Measurements from ENCODE around the gene SMOC2.
"Not testable (repeated sequence)": the region's sequence is repeated elsewhere in the genome, so short reads cannot be mapped to it uniquely, and the experiment has no call there.

The SMOC2 gene

GRCh38 chr6:168546151-168546550 lies 105.2 kb downstream of the SMOC2 start:
- no peak for DNase-seq

DNA sequence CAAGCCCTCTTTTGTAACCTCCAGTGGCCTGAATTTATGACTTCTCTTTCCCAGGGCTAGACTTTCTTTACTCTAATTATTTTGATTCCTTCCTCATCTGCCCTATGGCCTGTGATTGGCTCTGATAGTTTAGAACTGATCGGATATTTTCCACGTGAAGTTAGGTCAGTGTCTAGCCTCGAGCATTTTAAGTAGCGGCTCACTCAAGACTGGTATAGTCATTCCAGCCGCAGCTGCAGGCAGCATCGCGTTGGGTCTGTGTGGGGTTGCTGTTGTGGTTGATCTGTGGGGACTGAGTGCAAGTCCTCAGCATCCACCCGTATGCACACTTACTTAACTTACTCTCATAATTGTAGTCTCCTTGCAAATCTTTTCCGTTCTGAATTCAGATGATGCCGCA lies 105.7 kb downstream of the SMOC2 start:
- no peak for DNase-seq

DNA sequence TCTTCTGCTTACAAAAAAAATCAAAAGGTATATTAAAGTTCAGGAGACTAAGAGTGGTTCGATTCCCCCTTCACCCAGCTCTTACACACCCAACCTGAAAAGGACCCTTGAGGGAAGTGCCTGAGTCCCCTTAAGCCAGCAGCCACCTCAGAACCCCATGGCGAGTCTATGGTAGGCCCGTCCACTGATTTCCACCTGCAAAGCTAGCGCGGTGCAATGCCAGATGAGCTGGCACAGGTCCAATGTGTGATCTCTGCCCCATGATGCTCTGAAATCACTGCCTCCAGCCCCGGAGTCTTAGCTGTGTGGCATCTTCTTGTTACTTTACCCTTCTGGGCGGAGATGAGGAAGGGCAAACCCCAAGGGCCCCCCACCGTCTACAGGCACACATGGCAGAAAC lies 109.3 kb downstream of the SMOC2 start:
- DNase-seq: no peak

DNA sequence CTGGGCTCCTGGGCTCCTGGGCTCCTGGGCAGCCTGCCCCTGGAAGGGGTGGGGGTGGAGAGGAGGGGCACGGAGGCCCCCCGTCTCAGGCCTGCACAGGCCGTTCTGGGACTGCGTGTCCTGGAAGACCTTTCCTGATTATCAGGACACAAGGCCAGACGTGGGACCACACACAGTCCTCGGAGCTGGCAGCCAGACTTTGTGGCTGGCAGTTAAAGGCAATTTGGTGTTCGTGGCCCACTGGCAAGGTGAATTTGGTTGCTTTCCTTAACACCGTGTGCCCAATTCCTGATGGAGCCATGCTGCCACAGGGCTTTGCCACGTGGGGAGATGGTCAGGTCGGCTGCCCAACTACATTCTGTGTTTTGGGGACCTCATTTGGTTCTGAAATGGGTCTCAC lies 113.5 kb downstream of the SMOC2 start:
- no peak for DNase-seq

DNA sequence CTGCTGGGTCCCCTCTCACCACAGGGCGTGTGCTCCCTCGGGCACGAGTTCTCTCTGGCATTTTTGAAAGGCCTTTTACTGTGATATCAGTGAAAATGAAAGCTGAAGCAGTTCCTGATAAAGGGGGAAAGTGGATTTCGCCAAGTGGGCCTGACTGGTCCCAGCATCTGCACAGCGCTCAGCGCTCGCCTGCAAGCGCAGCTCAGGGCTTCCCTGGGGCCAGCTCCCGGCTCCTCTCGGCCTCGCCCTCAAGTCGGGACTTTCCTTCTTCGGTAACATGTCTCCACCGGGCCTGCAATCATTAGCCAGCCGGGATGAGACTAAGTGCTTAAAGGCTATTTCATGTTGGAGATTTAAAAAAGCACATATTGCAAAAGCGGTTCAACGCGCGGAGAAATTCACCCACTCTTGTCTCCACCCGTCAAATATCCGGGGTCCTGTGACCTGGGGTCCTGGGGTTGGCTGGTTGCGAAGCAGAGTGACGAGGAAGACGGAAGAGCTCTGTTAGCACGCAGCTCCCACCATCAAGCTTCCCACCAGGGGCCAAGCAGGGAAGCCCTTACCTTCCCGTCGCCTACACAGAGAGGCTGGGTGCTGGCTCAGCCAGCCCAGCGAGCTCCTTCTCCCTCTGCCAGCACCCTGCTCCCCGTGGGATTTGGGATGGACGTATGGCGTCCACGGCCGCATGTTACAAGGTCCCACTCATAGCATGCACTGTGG lies 114.1 kb downstream of the SMOC2 start:
- DNase-seq: no peak

- no peak for DNase-seq
Observed at GRCh38 chr6:168555618-168556273, 114.8 kb downstream of the SMOC2 start.

DNA sequence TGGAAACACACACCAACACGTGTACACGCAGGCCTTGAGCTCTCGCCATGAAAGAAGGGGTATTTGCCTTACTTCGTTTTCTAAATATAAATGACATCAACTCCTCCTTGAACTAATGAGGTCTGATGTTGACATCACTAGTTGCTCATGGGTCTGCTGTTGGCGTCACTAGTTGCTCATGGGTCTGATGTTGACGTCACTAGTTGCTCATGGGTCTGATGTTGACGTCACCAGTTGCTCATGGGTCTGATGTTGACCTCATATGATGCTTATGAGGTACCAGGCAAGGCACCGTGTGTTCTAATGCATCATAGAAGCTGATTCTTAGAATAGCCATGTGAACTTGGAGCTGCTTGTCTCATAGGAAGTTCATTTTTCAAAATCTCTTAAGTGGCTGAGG lies 116.5 kb downstream of the SMOC2 start:
- DNase-seq: no peak

- no peak for DNase-seq
Observed at GRCh38 chr6:168558686-168559085, 117.7 kb downstream of the SMOC2 start.

DNA sequence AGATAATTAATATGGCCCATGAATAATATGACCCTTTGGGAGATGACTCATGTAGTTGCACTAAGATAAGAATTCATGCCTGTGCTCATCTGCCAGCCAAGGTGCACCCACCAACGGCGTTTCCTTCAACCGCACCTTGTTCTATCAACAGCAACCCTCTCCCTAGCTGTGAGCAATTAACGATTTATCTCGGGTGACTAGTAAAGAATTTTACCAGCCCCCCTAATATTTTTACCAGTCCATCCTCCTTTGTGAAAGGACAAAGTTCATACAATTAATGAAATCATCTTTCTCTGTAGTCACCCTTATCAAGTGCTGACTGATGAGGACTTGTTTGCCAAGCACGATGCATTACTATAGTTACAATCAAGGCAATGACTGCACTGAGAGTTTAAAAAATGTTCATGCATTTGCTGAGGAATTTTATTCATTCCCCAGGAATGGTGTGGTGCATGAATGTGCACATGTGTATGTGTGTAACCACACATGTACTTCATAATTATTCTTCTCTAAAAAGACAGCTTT lies 118.7 kb downstream of the SMOC2 start:
- DNase-seq: no peak

DNA sequence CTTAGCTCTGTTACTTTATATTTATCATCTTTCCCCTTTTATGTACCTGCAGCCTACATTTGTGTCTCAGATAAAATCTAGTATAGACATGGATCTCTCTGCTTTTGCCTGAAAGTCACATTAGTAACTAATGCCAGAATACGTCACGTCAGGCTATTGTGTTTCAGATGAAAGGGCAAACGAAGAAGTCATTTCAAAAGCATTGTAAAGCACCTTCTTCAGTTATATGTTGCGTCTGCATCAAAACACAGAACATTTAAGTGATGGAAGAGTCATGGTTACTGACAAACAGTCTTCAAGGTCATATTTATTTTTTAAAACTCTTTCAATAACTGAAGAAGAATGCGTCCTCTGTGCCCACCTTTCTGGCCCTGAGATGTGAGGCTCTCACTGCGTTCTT lies 119.1 kb downstream of the SMOC2 start:
- DNase-seq: no peak

DNA sequence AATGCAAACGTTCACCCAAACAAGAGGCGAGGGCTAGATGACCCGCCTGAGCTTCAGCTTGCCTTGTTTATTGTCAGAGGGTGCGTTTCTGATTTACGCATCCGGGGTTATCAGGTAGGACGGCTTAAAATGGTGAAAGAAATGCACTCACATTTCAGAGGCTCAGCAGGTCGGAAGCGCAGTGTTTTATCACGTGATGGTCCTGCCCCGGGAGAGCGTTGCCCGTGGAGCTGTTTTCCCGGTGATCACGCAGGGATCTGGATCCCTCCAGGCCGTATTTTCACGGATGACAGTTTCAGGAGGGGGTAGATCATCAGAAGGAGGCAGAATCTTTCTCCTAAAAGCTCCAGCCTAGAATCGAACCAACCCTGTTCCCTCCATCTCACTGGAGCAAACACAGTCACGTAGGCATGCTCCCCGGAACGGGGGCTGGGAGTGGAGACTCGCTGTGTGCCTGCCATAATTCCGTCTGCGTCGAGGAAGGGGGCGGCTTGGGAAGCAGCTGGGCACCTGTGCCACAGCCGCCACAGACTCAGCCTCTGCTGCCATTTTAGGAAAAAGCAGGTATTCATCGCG lies 121.7 kb downstream of the SMOC2 start:
- no peak for DNase-seq

GRCh38 chr6:168563656-168564055 lies 122.7 kb downstream of the SMOC2 start:
- DNase-seq: no peak

GRCh38 chr6:168565112-168565511 lies 124.1 kb downstream of the SMOC2 start:
- DNase-seq: no peak

GRCh38 chr6:168570211-168570610 lies 129.2 kb downstream of the SMOC2 start:
- DNase-seq: no peak

- DNase-seq: no peak
Observed at GRCh38 chr6:168571268-168571667, 130.3 kb downstream of the SMOC2 start.

GRCh38 chr6:168573276-168573835 lies 132.4 kb downstream of the SMOC2 start:
- not testable (repeated sequence) for DNase-seq

DNA sequence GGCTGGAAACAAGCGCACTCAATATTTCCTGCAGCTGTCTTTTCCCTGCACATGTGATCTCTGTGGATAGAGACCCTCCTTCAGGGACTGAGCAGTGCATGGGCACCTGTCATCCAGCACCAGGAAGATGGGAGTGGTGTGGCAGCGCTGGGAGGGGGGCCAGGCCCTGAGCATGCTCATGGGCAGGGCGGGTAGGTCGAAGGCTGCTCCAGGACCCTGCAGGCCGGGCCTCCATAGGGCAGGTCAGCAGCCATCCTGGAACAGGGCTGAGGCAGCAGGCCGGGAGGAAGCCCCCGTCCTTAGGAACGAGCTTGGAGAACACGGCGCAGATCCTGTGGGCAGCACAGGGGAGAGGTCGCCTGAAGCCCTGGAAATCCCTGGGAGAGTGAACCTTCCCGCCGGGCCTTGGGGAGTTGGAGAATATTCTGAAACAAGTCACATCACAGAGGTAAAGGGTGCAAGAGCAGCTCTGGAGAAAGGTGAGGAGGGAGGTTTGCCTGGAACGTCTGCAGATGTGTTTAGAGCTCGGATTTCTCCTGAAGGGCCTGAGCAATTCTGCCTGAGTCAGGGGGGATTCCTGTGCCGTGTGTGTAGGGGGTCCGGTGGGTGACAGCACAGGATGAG lies 133.2 kb downstream of the SMOC2 start:
- DNase-seq: no peak

DNA sequence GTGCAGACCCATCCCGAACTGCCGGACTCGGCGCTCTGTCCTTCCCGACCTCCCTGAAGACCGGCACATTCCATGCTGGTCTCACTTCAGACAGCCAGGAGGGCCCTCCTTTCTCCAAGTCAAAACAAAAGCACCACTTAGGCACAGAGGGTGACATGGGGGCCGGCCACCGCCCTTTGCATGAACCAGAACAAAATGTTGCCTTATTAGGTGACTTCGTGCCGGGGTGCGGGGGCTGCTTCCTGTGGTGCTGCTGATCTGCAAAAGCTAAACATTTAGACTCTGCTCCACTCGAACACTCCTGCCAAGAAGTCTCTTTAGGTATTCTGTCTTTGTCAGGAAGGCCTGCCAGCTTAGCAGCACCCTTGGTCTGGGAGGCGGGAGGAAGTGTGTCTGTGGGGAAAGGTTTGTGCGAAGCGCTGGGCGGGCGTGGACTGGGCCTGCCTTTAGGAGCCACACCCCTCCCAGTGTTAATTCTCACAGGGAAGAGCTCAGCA lies 133.8 kb downstream of the SMOC2 start:
- DNase-seq: peak; percentile 62

- DNase-seq: no peak
Observed at GRCh38 chr6:168575346-168576098, 134.5 kb downstream of the SMOC2 start.

- no peak for DNase-seq
Observed at GRCh38 chr6:168576388-168576787, 135.4 kb downstream of the SMOC2 start.

DNA sequence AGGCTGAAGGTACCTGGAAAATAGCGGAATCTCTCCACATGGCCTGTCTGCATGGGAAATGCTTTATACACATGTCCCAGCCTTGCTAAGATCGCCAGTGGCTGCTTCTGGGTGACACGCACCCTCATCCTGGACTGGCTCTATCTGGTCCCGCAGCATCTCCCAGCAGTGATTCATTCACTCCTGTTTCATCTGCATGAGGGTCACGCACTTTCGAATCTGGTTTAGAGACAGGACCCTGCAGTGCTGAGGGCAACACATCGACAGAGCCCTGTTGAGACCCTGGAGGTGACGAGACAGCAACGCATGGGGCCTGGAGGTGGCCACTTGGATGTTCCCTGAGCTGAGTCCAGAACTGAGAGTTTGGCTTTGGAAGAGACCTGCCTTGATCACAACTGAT lies 136.5 kb downstream of the SMOC2 start:
- DNase-seq: no peak

DNA sequence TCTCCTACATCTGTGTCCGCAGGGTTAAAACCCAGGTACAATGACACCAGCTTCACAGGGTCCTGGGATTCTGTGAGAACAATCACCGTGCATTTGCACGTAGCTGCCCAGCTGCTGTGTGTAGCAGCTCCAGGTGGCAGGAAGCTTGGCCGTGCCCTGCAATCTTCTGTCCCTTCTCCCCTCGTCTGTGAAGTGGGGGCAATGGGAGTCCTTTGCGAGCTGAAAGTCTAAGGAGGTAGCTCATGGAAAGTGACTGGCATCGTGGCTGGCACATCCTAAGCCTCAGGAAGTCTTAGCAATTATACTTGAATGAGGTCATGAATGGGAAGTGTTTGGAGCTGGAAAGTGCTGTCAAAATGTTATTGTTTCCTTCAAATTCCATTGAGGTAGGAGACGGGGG lies 137.1 kb downstream of the SMOC2 start:
- DNase-seq: no peak

Data from right hindlimb (tissue), 1 donor.